ENCODE data around the gene CRYL1.

CRYL1 gene

DNA sequence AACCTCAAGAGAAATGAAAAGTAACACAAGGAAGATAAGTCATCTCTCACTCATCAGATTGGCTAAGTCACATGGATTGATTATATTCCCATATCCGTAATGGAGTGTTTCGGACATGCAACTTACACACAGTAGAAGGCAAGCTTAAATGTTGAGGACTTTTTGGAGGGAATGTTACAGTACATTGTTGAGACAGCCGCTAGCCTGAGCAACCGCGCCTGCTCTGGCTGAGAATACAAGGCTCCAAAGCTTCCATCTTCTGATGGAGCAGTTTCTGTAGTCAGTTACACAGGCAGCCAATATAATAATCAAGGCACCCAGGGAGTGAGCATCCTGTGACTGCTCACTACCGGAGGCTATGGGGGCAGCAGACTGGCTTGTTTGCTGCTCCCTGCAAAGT, 1.0 kb upstream of the CRYL1 start:
- no peak for FAIRE-seq

- FAIRE-seq, result no peak
Measured at GRCh38 chr13:20525144-20525600, 485 bp downstream of the CRYL1 start.

DNA sequence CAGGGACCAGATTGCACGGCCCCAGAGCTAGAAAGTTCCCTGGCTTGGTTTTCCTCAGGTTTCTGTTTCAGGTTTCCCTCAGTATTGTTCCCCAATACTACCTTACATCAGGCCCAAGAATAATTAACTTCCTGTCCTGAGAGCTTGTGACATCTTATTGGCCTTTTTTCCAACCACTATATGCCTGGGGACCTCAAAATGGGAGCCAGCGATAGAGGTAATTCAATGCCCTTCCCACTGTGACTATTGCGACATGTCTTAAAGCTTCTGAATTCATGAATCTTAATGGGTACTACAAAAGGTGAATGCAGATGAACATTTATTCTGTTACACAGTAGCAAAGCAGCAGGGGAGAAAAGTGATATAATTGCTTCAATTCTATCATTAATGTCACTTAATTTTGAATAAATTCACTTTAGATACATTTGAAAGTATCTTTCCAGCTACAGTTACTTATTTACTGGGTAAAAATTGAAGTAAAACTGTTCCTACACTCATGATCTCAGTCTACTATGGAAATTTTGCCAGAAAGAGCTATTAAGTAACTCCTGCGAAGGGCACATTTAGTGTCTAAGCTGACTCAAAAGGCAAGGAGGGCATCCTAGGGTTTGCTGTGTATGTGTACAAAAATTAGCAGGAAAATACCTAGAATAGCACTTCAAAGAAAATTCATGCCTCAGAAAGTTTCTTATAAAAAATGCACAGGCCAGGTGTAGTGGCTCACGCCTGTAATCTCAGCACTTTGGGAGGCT, 4.1 kb downstream of the CRYL1 start:
- FAIRE-seq, result no peak

DNA sequence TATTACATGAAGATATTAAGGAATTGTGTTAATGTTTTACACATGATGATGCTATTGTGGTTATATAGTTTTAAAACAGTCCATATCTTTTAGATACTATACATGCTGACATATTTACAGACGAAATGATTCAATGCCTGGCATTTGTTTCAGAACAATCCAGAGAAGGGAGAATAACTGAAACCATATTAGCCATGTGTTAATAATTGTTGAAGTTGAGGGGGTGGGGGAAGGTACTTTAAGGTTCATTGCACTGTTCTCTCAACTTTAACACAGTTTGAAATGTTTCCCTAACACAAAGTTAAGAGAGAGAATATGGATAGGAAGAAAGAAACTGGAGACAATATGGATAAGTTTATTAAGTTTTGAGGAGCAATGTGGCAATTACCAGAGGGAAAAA, 5.8 kb downstream of the CRYL1 start:
- FAIRE-seq, result no peak

GRCh38 chr13:20518660-20519100, 7.0 kb downstream of the CRYL1 start:
- FAIRE-seq, result no peak

- no peak for FAIRE-seq
Measured at GRCh38 chr13:20514866-20515265, 10.8 kb downstream of the CRYL1 start.

GRCh38 chr13:20513466-20513995, 12.1 kb downstream of the CRYL1 start:
- no peak for FAIRE-seq

DNA sequence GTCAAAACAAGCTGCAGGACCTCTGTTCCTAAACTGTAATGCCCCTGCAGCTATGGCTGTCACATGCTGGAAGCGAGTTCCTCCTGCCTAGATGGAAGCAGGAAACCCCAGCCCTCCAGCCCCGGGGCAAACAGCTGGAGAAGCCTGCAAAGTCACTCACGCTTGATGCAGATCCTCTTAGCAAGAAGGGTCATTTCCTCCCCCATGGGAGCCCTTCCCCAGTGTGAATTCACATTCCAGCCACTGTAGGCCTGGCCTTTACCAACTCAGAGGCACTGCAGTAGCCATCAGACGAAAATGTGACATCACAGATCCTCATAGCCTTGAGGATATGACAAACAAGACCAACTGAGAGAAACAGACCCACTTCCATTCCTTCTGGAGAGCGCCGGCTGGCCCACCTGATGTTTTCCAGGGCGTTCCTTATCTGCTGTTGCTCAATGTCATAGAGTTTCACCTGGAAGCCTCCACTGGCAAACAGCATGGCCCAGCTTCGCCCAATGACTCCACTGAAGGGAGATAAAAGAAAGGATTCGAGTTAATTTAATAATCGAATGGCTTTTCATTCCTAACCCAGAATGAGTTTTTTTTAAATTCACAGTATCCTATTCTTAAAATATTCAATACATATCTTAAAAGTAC, 13.5 kb downstream of the CRYL1 start:
- FAIRE-seq, result no peak

- no peak for FAIRE-seq
Measured at GRCh38 chr13:20506696-20507095, 19.0 kb downstream of the CRYL1 start.

- no peak for FAIRE-seq
Measured at GRCh38 chr13:20505405-20506366, 20.0 kb downstream of the CRYL1 start.

GRCh38 chr13:20503088-20504083, 22.3 kb downstream of the CRYL1 start:
- no peak for FAIRE-seq

DNA sequence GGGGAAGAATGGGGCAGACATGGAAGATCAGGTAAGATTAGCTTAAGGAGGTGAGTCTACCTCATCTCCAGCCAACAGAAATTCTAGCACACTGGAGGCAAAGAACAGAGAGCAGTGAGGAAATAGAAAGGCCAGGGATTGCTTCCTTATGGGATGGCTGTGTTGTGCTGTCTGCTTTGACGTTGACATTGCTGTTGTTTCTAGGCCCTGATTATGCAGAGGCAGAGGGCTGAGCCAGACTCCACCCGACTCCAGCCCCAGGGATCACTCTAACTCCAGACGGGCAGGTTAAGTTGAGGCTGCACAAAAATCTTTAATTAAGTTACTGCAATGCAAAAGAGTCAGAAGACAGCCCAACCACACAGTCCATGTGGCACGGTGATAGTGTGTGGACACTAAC, 24.1 kb downstream of the CRYL1 start:
- FAIRE-seq, result no peak

GRCh38 chr13:20501120-20501519, 24.5 kb downstream of the CRYL1 start:
- FAIRE-seq, result no peak

DNA sequence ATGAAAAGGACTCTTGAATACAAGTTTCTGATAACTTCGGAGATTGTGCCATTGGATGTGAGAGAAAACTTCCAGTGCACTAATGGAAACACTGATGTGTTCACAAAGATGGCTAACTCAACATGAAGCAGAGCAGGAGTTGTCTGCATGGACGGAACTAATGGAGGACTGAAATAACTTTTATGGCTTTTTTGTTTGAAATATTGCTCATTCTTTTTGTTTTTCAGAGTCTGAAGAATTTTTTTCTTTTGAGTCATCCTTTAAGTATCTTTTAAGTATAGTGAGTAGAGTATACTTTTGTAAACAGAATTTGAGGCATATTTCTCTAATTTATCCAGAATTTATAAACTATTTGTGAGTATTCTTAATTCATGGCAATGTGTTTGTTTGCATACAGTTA, 25.7 kb downstream of the CRYL1 start:
- no peak for FAIRE-seq

DNA sequence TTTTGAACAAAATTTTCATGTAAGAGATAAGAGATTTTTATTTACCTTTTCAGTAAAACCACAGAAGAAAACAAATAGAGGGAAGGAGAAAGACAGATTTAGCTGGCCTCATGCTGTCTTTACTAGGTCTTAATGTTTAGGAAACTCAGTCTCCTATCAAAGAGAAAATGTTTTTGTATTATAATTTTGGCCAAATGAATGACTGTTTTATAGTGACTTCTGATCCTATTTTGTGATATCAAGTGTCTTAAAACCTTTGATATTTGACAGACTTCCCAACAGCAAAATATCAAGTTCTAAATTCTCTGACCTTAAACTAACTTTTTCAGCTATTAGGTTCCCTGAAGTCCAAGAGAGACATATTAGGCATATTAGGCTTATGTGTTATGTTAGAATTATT, 27.0 kb downstream of the CRYL1 start:
- no peak for FAIRE-seq

DNA sequence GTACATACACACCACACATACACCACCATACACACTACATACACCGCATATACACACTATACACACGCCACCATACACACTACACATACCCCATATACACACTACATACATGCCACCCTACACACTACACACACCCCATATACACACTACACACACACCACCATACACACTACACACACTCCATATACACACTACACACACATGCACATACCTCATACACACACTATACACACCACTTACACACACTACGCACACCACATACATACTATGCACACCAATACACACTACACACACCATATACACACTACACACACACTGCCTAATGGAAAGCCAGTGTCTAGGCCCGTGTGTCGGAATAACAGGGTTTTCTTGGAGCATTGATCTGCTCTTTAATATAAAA, 27.5 kb downstream of the CRYL1 start:
- no peak for FAIRE-seq

- FAIRE-seq, result no peak
Measured at GRCh38 chr13:20497006-20497775, 28.5 kb downstream of the CRYL1 start.

DNA sequence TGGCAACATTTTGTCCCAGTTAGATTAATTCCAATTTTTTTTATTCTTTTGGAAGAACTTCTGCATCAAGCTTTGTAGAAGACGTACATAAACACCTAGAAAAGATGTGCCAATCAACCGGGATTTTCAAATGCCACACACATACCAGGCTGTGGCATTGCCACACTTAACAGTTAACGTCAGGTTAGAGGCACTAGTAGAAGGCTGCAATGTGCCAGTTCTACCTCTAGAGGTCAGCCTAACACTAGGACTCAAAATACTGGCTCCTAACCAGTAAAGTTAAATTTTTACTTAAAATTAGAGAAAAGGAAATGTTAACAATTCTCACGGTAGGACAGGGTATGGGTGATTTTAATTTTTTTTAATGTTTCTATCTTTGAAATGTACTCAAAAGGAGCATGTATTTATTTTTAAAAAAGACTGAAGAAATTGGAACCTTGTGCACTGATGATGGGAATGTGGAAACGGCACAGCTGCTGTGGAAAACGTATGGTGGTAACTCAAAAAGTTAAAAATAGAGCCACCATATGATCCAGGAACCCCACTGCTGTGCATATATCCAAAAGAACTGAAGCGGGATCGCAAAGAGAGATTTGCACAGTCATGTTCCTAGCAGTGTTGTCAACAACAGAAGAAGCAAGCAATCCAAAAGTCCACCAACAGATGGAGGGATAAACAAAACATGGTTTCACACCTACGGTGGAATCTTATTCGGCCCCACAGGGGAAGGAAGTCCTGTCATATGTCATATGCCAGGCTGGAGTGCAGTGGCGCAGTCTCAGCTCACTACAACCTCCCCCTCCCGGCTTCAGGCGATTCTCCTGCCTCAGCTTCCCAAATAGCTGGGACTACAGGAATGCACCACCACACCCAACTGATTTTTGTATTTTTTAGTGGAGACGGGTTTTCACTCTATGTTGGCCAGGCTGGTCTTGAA, 30.3 kb downstream of the CRYL1 start:
- peak; percentile 56 for FAIRE-seq

DNA sequence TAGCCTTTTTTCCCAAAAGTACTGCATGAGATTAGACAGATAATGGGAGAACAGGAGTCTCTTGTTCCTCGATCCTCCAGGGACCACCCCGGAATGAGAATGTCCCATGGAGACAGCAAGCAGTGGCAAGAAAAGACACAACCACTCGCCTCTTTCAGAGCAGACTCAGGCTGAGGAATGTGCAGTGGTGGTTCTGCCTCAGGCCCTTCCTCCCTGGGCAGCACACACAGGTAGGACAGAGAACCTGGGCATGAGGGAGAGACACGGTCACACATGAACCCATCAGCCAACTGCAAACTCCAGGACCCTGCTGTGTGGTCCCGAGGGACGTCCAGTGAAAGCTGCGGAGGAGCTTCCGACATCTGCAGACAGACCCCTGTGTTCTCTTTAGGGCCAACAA, 31.0 kb downstream of the CRYL1 start:
- FAIRE-seq, result no peak

- FAIRE-seq, result no peak
Measured at GRCh38 chr13:20492641-20493040, 33.0 kb downstream of the CRYL1 start.

Measured in islet of Langerhans (tissue), 1 donor.